ENCODE measurements around the gene ZNF57.
A peak's percentile ranks its signal among the peaks of the same experiment; 100 is the strongest.

The ZNF57 gene

GRCh38 chr19:2962018-2962670, 61.4 kb downstream of the ZNF57 start (continued):
- TF ChIP-seq ZNF354C (tag by site-specific recombination; IDR thresholded peaks at IDR 0.05; ENCODE audit: borderline replicate concordance, low read depth) = no peak
- peak; percentile 92 for TF ChIP-seq ZNF660 (tag by site-specific recombination; IDR thresholded peaks at IDR 0.05)
- TF ChIP-seq ZNF76 (tag by site-specific recombination; IDR thresholded peaks at IDR 0.05; ENCODE audit: borderline replicate concordance, low read depth) = peak; percentile 59; the same call in 1 of the 2 replicates
- TF ChIP-seq PRDM10 (tag by site-specific recombination; IDR thresholded peaks at IDR 0.05) = peak; percentile 76
- no peak for TF ChIP-seq ZNF366 (tag by site-specific recombination; conservative IDR thresholded peaks at IDR 0.05)
- no peak for TF ChIP-seq RBAK (tag by site-specific recombination; IDR thresholded peaks at IDR 0.05)
- peak; percentile 49; the same call in 1 of the 2 replicates for TF ChIP-seq ZFP69B (tag by site-specific recombination; IDR thresholded peaks at IDR 0.05)
- TF ChIP-seq ZNF645 (tag by site-specific recombination; IDR thresholded peaks at IDR 0.05) = no peak
- TF ChIP-seq ZNF184 (tag by site-specific recombination; IDR thresholded peaks at IDR 0.05) = peak; percentile 74; the same call in 1 of the 2 replicates
- TF ChIP-seq ZNF391 (tag by site-specific recombination; IDR thresholded peaks at IDR 0.05; ENCODE audit: borderline replicate concordance, low read depth) = no peak
- peak; percentile 69; the same call in 1 of the 2 replicates for TF ChIP-seq ZNF324 (tag by site-specific recombination; IDR thresholded peaks at IDR 0.05)
- peak; percentile 54; the same call in 1 of the 2 replicates for TF ChIP-seq ZNF2 (tag by site-specific recombination; IDR thresholded peaks at IDR 0.05)
- peak; percentile 93 for TF ChIP-seq KLF17 (tag by site-specific recombination; IDR thresholded peaks at IDR 0.05)
- no peak for TF ChIP-seq SALL2 (tag by site-specific recombination; IDR thresholded peaks at IDR 0.05; ENCODE audit: borderline replicate concordance)
- no peak for TF ChIP-seq ZNF248 (tag by site-specific recombination; IDR thresholded peaks at IDR 0.05)
- TF ChIP-seq ZNF654 (tag by site-specific recombination; IDR thresholded peaks at IDR 0.05; ENCODE audit: low read depth) = peak; percentile 99
- peak; percentile 24; the same call in 1 of the 2 replicates for TF ChIP-seq ZNF623 (tag by site-specific recombination; IDR thresholded peaks at IDR 0.05)
- peak; percentile 40 for TF ChIP-seq ZNF335 (tag by site-specific recombination; conservative IDR thresholded peaks at IDR 0.05)
- 0 out of 2 replicates have a peak, but pooled peaks have one; percentile 10 for TF ChIP-seq ZNF664 (tag by site-specific recombination; IDR thresholded peaks at IDR 0.05)
- peak; percentile 31; the same call in 1 of the 2 replicates for TF ChIP-seq WT1 (tag by site-specific recombination; IDR thresholded peaks at IDR 0.05)
- TF ChIP-seq KLF10 (tag by site-specific recombination; IDR thresholded peaks at IDR 0.05) = peak; percentile 63; the same call in 1 of the 2 replicates
- no peak for TF ChIP-seq SETDB1 (IDR thresholded peaks at IDR 0.05; ENCODE audit: insufficient read length, low read length)
- peak; percentile 75 for TF ChIP-seq KLF16 (tag by site-specific recombination; IDR thresholded peaks at IDR 0.05)
- TF ChIP-seq ZNF629 (tag by site-specific recombination; IDR thresholded peaks at IDR 0.05) = peak; percentile 100
- peak; percentile 56; the same call in 1 of the 2 replicates for TF ChIP-seq ZSCAN4 (tag by site-specific recombination; IDR thresholded peaks at IDR 0.05)
- TF ChIP-seq KLF1 (tag by site-specific recombination; IDR thresholded peaks at IDR 0.05) = 0 out of 2 replicates have a peak, but pooled peaks have one; percentile 46
- no peak for TF ChIP-seq KLF7 (tag by site-specific recombination; IDR thresholded peaks at IDR 0.05; ENCODE audit: borderline replicate concordance)
- TF ChIP-seq ZNF692 (tag by site-specific recombination; IDR thresholded peaks at IDR 0.05) = peak; percentile 65
- peak; percentile 86 for TF ChIP-seq KLF8 (tag by site-specific recombination; IDR thresholded peaks at IDR 0.05)
- TF ChIP-seq GLI4 (tag by site-specific recombination; IDR thresholded peaks at IDR 0.05) = no peak
